GM19025 (cell line): ENCODE results near the gene SYT1.

ENCODE experiments used
- ATAC-seq: cut with Tn5 transposase; IDR thresholded peaks from one replicate; pipeline ENCODE4 v1.9.1; 2021; ENCODE audit warnings: mild to moderate bottlenecking, low read depth, moderate library complexity; ENCODE audit not compliant: unreplicated experiment

The SYT1 gene

GRCh38 chr12:79374545-79374944 is 510.0 kb downstream of the SYT1 start:
- ATAC-seq: no peak

- ATAC-seq: no peak
Observed at GRCh38 chr12:79375050-79375449, 510.5 kb downstream of the SYT1 start.

GRCh38 chr12:79378496-79378895 is 513.9 kb downstream of the SYT1 start:
- no peak for ATAC-seq

- no peak for ATAC-seq
Observed at GRCh38 chr12:79380402-79380801, 515.8 kb downstream of the SYT1 start.

- ATAC-seq: no peak
Observed at GRCh38 chr12:79381248-79382208, 517.0 kb downstream of the SYT1 start.

GRCh38 chr12:79384551-79384950 is 520.0 kb downstream of the SYT1 start:
- ATAC-seq: no peak

- no peak for ATAC-seq
Observed at GRCh38 chr12:79388011-79388410, 523.4 kb downstream of the SYT1 start.

- no peak for ATAC-seq
Observed at GRCh38 chr12:79393842-79394241, 529.3 kb downstream of the SYT1 start.

GRCh38 chr12:79397609-79398008 is 533.0 kb downstream of the SYT1 start:
- no peak for ATAC-seq

- no peak for ATAC-seq
Observed at GRCh38 chr12:79400481-79400880, 535.9 kb downstream of the SYT1 start.

- no peak for ATAC-seq
Observed at GRCh38 chr12:79402606-79403005, 538.0 kb downstream of the SYT1 start.

- no peak for ATAC-seq
Observed at GRCh38 chr12:79406993-79407392, 542.4 kb downstream of the SYT1 start.

GRCh38 chr12:79407671-79408622 is 543.4 kb downstream of the SYT1 start:
- ATAC-seq: peak; percentile 71

- no peak for ATAC-seq
Observed at GRCh38 chr12:79408689-79409088, 544.1 kb downstream of the SYT1 start.

GRCh38 chr12:79409562-79409961 is 545.0 kb downstream of the SYT1 start:
- no peak for ATAC-seq

GRCh38 chr12:79411791-79412190 is 547.2 kb downstream of the SYT1 start:
- no peak for ATAC-seq

- ATAC-seq: no peak
Observed at GRCh38 chr12:79413796-79414195, 549.2 kb downstream of the SYT1 start.

GRCh38 chr12:79414252-79414651 is 549.7 kb downstream of the SYT1 start:
- ATAC-seq: no peak

- ATAC-seq: no peak
Observed at GRCh38 chr12:79415321-79415720, 550.7 kb downstream of the SYT1 start.

- no peak for ATAC-seq
Observed at GRCh38 chr12:79415746-79416435, 551.3 kb downstream of the SYT1 start.
